NB4 (cell line): ENCODE results near the gene TNS1.

Source experiments
- DNase-seq: peaks from one replicate; pipeline ENCODE4 v3.0.0; 2010; ENCODE audit warnings: low read depth
- H3K4me3 ChIP-seq: one replicate; pipeline ENCODE4 v1.5.1; 2011; ENCODE audit warnings: mild to moderate bottlenecking, low read depth, low read length, moderate library complexity
- MYC ChIP-seq: IDR thresholded peaks from 2 replicates; pipeline ENCODE4 v1.6.1; 2011; ENCODE audit warnings: low read depth, low read length
- POLR2A ChIP-seq: IDR thresholded peaks from 2 replicates; pipeline ENCODE4 v1.6.1; 2011; ENCODE audit warnings: mild to moderate bottlenecking; ENCODE audit not compliant: insufficient read length; ENCODE audit errors: extremely low read depth
- TF ChIP-seq, protein P1 (sequence below): IDR thresholded peaks from 2 replicates; pipeline ENCODE4 v1.6.1; 2011; ENCODE audit warnings: low read depth, low read length
- TF ChIP-seq, protein P2 (sequence below): IDR thresholded peaks from one replicate; pipeline ENCODE4 v1.5.1; 2012; ENCODE audit warnings: low read depth, low read length

TNS1 gene

DNA sequence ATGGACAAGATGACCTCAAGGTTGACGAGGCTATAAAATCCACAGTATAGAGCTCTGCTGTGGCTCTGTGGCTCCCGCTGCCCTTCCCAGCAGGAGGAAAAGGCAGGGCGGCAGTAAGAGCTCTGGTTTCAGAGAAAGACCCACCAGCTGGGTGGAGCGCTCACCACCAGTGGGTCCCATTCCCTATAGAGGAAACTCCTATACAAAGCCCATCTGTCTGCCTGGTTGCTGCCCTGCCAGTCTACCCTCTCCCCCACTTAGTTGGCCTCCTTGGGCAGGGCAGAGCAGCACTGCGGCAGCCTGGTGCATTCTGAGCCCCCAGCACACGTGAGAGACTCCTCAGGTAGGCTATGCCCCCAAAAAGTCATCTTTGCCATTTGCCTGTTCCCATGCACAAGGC is 26.5 kb downstream of the TNS1 start:
- TF ChIP-seq, protein P1, sequence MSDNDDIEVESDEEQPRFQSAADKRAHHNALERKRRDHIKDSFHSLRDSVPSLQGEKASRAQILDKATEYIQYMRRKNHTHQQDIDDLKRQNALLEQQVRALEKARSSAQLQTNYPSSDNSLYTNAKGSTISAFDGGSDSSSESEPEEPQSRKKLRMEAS: no peak
- TF ChIP-seq POLR2A (no peak), MYC (no peak)
- TF ChIP-seq, protein P2, sequence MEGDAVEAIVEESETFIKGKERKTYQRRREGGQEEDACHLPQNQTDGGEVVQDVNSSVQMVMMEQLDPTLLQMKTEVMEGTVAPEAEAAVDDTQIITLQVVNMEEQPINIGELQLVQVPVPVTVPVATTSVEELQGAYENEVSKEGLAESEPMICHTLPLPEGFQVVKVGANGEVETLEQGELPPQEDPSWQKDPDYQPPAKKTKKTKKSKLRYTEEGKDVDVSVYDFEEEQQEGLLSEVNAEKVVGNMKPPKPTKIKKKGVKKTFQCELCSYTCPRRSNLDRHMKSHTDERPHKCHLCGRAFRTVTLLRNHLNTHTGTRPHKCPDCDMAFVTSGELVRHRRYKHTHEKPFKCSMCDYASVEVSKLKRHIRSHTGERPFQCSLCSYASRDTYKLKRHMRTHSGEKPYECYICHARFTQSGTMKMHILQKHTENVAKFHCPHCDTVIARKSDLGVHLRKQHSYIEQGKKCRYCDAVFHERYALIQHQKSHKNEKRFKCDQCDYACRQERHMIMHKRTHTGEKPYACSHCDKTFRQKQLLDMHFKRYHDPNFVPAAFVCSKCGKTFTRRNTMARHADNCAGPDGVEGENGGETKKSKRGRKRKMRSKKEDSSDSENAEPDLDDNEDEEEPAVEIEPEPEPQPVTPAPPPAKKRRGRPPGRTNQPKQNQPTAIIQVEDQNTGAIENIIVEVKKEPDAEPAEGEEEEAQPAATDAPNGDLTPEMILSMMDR: no peak
- no peak for DNase-seq

DNA sequence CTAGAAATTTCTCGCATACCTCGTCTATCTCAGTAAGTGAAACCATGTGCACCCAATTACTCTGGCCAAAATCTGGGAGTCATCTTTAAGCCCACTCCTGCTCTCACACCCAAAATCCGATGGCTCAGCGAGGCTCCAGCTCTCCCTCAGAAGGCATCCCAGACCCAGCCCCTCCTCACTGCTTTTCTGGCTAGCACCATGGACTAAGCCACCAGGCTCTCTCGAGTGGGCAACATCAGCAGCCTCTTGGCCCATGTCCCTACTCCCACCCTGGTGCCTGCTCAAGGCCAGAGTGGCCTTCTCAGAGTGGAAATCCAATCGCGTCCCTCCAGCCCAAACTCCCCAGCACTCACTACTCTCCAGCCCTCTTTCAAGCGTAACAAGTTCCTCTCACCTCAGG is 27.2 kb downstream of the TNS1 start:
- no peak overlapping the region for H3K4me3 ChIP-seq

More for the DNA sequence above, 26.5 kb downstream of the TNS1 start:
- no peak overlapping the region for H3K4me3 ChIP-seq

DNA sequence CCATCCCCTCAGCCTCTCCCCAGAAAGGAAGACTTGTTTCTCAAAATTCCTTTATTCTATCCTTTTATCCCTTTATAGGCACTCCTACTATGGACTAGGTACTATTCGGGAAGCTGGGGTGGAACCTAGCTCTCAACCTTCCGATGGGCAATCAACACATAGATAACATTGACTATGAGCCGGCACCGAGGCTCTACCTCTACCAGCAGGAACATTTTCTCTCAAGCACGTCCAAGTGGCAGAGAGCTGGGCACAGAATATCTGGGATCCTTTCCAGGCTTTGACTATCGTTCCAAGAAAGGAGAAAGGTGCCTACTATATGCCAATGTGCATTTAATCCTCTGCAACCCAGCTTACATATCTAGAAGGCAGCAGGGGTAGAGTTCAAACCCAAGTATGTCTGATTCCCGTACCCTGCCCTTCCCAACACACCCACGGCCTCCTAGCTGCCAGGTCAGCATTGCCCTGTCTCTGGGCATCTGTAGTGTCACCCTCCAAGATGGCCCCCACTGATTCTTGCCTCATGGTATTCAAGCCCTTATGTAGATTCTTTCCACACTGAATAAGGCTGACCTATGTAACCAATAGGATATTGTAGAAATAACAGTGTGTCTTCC is 28.3 kb downstream of the TNS1 start:
- TF ChIP-seq, protein P1: no peak
- TF ChIP-seq, protein P2: no peak
- TF ChIP-seq MYC (no peak), POLR2A (no peak)
- H3K4me3 ChIP-seq: no peak overlapping the region
- no peak for DNase-seq

More for the DNA sequence above, 27.2 kb downstream of the TNS1 start:
- no peak for DNase-seq
- no peak for TF ChIP-seq MYC
- TF ChIP-seq, protein P1: no peak
- TF ChIP-seq, protein P2: no peak
- no peak for TF ChIP-seq POLR2A

DNA sequence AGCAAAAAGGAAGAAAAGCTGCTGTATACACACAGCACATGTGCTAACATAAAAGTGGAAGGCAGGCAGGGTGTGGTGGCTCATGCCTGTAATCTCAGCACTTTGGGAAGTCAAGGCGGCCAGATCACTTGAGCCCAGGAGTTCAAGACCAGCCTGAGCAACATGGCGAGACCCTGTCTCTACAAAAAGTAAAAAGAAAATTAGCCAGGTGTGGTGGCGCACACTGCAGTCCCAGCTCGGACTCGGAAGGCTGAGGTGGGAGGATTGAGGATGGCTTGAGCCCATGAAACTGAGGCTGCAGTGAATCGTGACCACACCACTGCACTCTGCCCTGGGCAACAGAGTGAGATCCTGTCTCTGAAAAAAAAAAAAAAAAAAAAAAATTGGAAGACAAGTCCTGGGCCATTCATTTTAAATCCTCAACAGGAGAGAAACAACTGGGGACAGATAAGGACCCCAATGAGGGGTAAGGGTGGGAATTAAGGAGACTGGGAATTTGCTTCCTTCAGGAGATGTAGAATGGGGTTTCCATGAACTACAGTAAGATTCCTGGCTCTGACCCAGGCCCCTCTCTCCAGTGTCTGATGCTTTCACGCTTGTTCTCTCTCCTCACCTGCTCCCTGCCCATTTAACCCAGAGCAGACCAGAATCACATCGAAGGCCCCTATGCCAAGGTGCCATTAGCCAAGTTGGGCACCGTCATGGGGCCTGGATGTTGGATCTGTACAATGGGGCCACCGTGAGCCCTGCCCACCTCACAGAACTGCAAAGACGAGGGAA is 29.6 kb downstream of the TNS1 start:
- DNase-seq: no peak
- H3K4me3 ChIP-seq: no peak overlapping the region
- TF ChIP-seq, protein P1: no peak
- no peak for TF ChIP-seq MYC
- TF ChIP-seq, protein P2: no peak
- no peak for TF ChIP-seq POLR2A

DNA sequence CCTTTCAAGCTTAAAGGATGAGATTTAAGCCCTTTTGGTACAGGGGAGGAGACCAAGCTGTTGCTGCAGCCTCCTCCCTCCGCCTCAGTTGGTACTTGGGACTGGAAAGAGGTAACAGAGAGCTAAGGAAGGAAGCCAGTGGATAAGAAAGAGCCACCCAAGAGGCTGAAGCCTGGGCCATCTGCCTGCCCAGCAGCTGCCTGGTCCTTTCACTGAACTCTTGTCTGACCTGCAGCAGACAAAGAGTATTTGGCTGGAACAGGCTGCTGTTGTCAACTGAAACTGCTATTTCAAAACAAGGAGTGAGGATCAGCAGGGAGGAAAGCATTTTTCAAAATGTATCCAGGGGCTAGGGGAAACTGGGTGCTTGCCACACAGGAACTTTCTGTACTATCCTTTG is 30.3 kb downstream of the TNS1 start:
- TF ChIP-seq, protein P2: no peak
- TF ChIP-seq POLR2A (no peak), MYC (no peak)
- TF ChIP-seq, protein P1: no peak
- H3K4me3 ChIP-seq: no peak overlapping the region
- no peak for DNase-seq
